ENCODE data around the gene ZNF684. TPM values are rescaled to one million over a fixed set of nuclear protein-coding genes. Genes with fewer than 3 reads are reported as not detected.

The ZNF684 gene
- total and polyA plus RNA-seq, 9 of the 15 experiments (the other 6 are each of a cell fraction or from before 2014, with no cell fraction given), result 4.8 to 8.8 (median 5.5) TPM

DNA sequence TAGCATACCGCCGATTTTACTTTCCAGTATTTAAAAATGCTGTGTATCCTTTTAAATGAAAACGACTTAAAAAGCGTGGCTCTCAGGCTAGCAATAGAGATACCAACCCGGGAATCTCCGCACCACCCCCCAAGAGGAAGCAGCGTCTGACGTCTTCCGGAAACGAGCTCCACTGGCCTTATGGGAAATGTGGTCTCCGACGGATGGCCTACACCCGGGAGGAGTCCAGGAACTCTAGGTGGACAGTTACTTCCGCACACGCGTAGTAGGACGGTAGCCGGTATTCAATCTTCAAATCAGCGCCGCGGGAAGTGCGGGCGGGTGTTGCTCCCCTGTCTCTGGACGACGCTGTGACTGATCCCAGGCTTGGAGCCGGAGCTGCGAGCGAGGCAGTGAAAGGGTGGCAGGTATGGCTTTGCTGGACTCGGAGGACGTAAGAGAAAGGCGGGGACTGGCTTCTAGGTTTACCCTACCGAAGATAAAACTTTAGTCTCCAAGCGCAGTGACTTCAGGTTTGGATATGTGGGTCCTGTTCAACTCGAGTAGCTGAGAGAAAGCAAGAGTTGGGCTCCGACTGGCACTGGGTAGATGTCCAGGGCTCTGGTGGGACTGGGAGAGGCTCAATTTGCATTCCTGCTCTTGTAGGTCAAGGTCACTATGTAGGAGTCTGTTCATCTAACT lies at the start of gene ZNF684 (continued):
- no peak for TF ChIP-seq UBTF (IDR thresholded peaks at IDR 0.05; ENCODE audit: borderline replicate concordance in 1 of 2, low read depth in 2 of 2, low read length in 2 of 2)
- no peak for TF ChIP-seq ZNF785 (CRISPR knock-in tag; IDR thresholded peaks at IDR 0.05)
- no peak for TF ChIP-seq MAFF (IDR thresholded peaks at IDR 0.05; ENCODE audit: low read length)
- TF ChIP-seq SUPT5H (IDR thresholded peaks at IDR 0.05), result peak; percentile 86
- no peak for TF ChIP-seq ADNP (tag; IDR thresholded peaks at IDR 0.05)
- TF ChIP-seq ZFX (CRISPR knock-in tag; IDR thresholded peaks at IDR 0.05), result peak; percentile 82
- peak; percentile 31 to 96; a peak in 2 of 4 replicates for TF ChIP-seq TEAD1 (CRISPR knock-in tag; IDR thresholded peaks at IDR 0.05)
- TF ChIP-seq ZNF830 (CRISPR knock-in tag; IDR thresholded peaks at IDR 0.05), result no peak
- TF ChIP-seq FIP1L1 (IDR thresholded peaks at IDR 0.05; ENCODE audit: low read depth, low read length, poor library complexity, severe bottlenecking), result no peak
- TF ChIP-seq ASH1L (IDR thresholded peaks at IDR 0.05; ENCODE audit: borderline replicate concordance, low read depth, partially characterized antibody), result no peak
- TF ChIP-seq, protein P1, sequence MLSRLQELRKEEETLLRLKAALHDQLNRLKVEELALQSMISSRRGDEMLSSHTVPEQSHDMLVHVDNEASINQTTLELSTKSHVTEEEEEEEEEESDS (CRISPR knock-in tag; IDR thresholded peaks at IDR 0.05), result no peak
- no peak for TF ChIP-seq CC2D1A (IDR thresholded peaks at IDR 0.05)
- TF ChIP-seq NR3C1 (CRISPR knock-in tag; IDR thresholded peaks at IDR 0.05), result no peak
- no peak for TF ChIP-seq SIRT6 (IDR thresholded peaks at IDR 0.05; ENCODE audit: low read depth, low read length)
- TF ChIP-seq ZNF766 (CRISPR knock-in tag; conservative IDR thresholded peaks at IDR 0.05), result no peak
- no peak for TF ChIP-seq MAFK (IDR thresholded peaks at IDR 0.05; ENCODE audit: low read length)
- TF ChIP-seq TEAD2 (tag; IDR thresholded peaks at IDR 0.05), result no peak; the same call in none of the 2 replicates
- peak; percentile 88 for TF ChIP-seq PHF8 (IDR thresholded peaks at IDR 0.05; ENCODE audit: borderline replicate concordance, low read length)
- no peak; the same call in 1 of the 2 replicates for TF ChIP-seq SOX6 (IDR thresholded peaks at IDR 0.05)
- no peak for TF ChIP-seq CBFB (CRISPR knock-in tag; IDR thresholded peaks at IDR 0.05)
- TF ChIP-seq, protein P2, sequence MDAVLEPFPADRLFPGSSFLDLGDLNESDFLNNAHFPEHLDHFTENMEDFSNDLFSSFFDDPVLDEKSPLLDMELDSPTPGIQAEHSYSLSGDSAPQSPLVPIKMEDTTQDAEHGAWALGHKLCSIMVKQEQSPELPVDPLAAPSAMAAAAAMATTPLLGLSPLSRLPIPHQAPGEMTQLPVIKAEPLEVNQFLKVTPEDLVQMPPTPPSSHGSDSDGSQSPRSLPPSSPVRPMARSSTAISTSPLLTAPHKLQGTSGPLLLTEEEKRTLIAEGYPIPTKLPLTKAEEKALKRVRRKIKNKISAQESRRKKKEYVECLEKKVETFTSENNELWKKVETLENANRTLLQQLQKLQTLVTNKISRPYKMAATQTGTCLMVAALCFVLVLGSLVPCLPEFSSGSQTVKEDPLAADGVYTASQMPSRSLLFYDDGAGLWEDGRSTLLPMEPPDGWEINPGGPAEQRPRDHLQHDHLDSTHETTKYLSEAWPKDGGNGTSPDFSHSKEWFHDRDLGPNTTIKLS (IDR thresholded peaks at IDR 0.05; ENCODE audit: borderline replicate concordance, low read depth), result peak; percentile 94
- TF ChIP-seq, protein P3, sequence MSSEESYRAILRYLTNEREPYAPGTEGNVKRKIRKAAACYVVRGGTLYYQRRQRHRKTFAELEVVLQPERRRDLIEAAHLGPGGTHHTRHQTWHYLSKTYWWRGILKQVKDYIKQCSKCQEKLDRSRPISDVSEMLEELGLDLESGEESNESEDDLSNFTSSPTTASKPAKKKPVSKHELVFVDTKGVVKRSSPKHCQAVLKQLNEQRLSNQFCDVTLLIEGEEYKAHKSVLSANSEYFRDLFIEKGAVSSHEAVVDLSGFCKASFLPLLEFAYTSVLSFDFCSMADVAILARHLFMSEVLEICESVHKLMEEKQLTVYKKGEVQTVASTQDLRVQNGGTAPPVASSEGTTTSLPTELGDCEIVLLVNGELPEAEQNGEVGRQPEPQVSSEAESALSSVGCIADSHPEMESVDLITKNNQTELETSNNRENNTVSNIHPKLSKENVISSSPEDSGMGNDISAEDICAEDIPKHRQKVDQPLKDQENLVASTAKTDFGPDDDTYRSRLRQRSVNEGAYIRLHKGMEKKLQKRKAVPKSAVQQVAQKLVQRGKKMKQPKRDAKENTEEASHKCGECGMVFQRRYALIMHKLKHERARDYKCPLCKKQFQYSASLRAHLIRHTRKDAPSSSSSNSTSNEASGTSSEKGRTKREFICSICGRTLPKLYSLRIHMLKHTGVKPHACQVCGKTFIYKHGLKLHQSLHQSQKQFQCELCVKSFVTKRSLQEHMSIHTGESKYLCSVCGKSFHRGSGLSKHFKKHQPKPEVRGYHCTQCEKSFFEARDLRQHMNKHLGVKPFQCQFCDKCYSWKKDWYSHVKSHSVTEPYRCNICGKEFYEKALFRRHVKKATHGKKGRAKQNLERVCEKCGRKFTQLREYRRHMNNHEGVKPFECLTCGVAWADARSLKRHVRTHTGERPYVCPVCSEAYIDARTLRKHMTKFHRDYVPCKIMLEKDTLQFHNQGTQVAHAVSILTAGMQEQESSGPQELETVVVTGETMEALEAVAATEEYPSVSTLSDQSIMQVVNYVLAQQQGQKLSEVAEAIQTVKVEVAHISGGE (CRISPR knock-in tag; IDR thresholded peaks at IDR 0.05), result peak in 1 of 3 experiments; percentile 87; a peak in 2 of 6 replicates

Data from K562 (cell line).